HG03558 (cell line): ENCODE data around the gene ZNF839.

ENCODE experiments used
- ATAC-seq: cut with Tn5 transposase; IDR thresholded peaks from one replicate; pipeline ENCODE4 v1.9.1; 2021; ENCODE audit warnings: moderate number of reproducible peaks; ENCODE audit not compliant: unreplicated experiment; ENCODE audit errors: extremely low read depth

ZNF839 gene

GRCh38 chr14:102370305-102370809 is 50.8 kb downstream of the ZNF839 start:
- no peak for ATAC-seq

DNA sequence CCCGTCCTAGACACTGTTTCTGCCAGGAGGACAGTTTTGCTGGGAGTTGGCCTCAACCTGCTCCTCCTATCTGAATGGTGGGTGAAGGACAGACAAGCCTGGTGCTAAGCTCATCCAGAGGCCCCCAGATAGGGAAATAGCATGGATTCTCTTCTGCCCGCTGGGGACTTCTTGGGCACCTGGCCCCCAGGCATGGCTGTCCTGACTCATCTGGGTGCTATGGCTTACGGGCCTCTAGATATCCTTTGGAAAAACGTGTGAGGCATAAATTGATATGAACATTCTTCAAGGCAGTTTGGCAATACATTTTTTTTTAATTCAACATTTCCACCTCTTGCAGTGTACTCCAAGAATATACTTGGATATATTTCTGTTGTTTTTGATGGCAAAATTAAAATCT is 51.8 kb downstream of the ZNF839 start:
- no peak for ATAC-seq

DNA sequence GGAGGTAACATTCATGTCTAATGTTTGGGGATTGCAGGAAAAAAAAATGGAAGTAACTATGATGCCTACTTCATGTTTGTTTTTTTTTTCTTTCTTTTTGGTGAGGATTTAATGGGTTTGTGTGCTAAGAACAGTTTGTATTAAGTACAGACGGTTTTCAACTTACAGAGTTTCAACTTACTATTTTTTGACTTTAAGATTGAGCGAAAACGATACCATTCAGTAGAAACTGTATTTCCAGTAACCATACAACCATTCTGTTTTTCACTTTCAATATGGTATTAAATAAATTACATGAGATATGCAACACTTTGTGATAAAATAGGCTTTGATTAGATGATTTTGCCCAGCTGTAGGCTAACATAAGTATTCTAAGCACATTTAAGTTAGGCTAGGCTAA is 53.6 kb downstream of the ZNF839 start:
- ATAC-seq, result no peak

DNA sequence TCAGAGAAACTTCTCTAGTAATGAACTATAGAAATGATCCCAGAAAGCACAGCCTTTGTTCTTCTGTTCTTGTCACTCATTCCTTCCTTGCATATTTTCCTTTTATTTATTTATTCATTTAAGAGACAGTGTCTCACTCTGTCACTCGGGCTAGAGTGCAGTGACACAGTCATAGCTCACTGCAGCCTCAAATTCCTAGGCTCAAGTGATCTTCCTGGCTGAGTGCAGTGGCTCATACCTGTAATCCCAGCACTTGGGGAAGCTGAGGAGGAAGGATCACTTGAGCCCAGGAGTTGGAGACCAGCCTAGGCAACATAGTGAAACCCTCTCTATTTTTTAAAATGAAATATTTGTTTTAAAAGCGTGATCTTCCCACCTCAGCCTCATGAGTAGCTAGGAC is 54.7 kb downstream of the ZNF839 start:
- ATAC-seq, result no peak

- no peak for ATAC-seq
These were observed 55.6 kb downstream of the ZNF839 start for GRCh38 chr14:102375119-102375518.

- ATAC-seq, result no peak
These were observed 58.1 kb downstream of the ZNF839 start for GRCh38 chr14:102377696-102378095.

- no peak for ATAC-seq
These were observed 59.3 kb downstream of the ZNF839 start for GRCh38 chr14:102378830-102379229.

DNA sequence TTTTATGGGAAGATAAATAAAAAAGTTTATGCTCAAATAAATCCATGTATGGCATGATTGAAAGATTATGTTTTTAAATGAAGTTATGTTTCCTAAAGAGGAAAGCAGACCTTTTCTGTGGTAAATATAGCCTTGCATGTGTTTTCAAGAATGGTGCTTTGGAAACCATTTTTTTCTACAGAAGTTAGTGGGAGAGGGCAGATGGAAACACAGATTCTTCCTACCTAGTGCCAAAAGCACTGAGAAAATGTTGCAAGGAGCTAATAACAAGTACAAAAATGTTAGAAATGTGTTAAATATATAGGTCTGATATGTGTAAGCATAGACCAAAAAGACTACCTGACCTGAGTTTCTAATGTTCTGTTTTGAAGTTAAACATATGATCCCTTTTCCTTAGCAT is 67.5 kb downstream of the ZNF839 start:
- ATAC-seq, result no peak

DNA sequence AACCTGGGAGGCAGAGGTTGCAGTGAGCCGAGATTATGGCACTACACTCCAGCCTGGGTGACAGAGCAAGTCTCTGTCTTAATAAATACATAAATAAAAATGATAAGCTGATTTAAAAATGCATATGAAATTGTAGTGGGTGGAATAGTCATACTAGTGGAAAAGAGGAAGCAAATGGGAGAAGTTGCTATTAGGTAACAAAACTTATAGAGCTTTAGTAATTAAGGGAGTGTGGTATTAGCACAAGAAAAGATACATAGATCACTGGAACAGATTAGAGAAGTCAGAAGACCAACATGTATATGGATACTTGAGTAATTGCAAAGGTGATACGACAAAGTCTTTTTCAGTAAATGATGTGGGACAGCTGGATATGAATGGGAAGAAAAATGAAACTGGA is 69.7 kb downstream of the ZNF839 start:
- no peak for ATAC-seq

DNA sequence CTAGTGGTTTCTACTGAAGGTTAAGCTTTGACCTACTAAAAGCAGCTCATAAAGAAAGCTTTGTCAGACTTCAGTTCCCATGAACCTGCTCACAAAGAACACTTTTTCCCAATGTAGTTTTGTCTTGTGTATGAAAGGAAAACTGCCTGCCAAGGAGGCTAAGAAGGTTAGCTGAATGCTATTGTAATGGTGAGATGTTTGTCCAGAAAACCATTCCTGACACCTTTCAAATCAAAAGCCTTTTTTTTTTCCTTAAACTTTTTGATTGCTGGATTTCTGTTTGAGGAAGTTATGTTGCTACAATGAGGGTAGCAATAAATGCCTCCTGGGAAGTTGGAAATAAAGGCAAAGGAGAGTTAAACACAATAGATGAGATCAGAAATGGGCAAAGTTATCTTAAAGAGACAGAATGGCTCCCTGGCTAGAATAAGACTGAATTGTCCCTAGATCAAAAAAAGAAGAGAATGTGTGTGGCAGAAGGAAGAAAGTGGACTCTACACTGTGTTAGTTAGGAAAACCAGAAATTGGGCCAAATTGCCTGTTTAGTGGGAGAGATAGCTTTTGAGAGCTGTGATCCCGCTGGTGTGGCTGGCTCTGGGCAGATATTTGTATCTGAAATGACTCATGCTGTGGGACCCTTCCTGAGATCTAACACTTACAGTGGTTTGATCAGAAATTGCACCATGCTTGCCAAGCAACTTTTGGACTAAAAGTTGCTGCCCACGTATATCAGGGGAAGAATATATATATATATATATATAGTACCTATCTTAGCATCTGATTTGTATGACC is 70.7 kb downstream of the ZNF839 start:
- no peak for ATAC-seq
